Neuronal stem cell (in vitro differentiated cells): Measurements from ENCODE around the gene FGF21. TPM values are rescaled to one million over a fixed set of nuclear protein-coding genes. Genes with fewer than 3 reads are reported as not detected.

ENCODE experiments used
- DNase-seq: peaks from one replicate; pipeline ENCODE4 v3.0.0-alpha.2; 2013; ENCODE audit warnings: low spot score
- H2AFZ ChIP-seq: one replicate; pipeline ENCODE4 v1.6.1; 2013; ENCODE audit warnings: mild to moderate bottlenecking, low read length, inconsistent platforms
- H2AK5ac ChIP-seq: 2 replicates; pipeline ENCODE4 v1.6.1; 2013; ENCODE audit warnings: low read depth, mild to moderate bottlenecking, inconsistent platforms, low read length, moderate library complexity, mixed read lengths
- H2BK120ac ChIP-seq: 2 replicates; pipeline ENCODE4 v1.6.1; 2013; ENCODE audit warnings: low read depth, mild to moderate bottlenecking, inconsistent platforms, low read length, moderate library complexity, mixed read lengths
- H2BK12ac ChIP-seq: one replicate; pipeline ENCODE4 v1.6.1; 2013; ENCODE audit warnings: low read length, inconsistent platforms
- H2BK15ac ChIP-seq: 2 replicates; pipeline ENCODE4 v1.6.1; 2013; ENCODE audit warnings: mild to moderate bottlenecking, low read length, inconsistent platforms, mixed read lengths
- H2BK5ac ChIP-seq: one replicate; pipeline ENCODE4 v1.6.1; 2013; ENCODE audit warnings: inconsistent platforms, mild to moderate bottlenecking, low read length, moderate library complexity
- H3K14ac ChIP-seq: one replicate; pipeline ENCODE4 v1.6.1; 2013; ENCODE audit warnings: low read length, inconsistent platforms
- H3K18ac ChIP-seq: 2 replicates; pipeline ENCODE4 v1.6.1; 2013; ENCODE audit warnings: low read length, inconsistent platforms
- H3K23ac ChIP-seq: 2 replicates; pipeline ENCODE4 v1.6.1; 2013; ENCODE audit warnings: low read depth, mild to moderate bottlenecking, mixed read lengths, low read length, inconsistent platforms; ENCODE audit not compliant: poor library complexity
- H3K27ac ChIP-seq: replicated peaks from 3 replicates; pipeline ENCODE4 v1.5.1; 2013; ENCODE audit warnings: low read length, inconsistent platforms
- H3K27me3 ChIP-seq, 3 experiments: 2 replicates each; pipeline ENCODE4 v1.6.1; 2013; ENCODE audit warnings: low read length in 3 of 3, mild to moderate bottlenecking in 2 of 3, inconsistent platforms in 1 of 3, low read depth in 1 of 3, mixed read lengths in 1 of 3, moderate library complexity in 1 of 3; ENCODE audit not compliant: control insufficient read depth in 3 of 3, insufficient read depth in 3 of 3
- H3K36me3 ChIP-seq, 2 donors: replicated peaks in 1 of 2; 2 replicates each; pipeline ENCODE4 v1.6.1; 2013; ENCODE audit warnings: low read length in 2 of 2; ENCODE audit not compliant: control insufficient read depth in 2 of 2, insufficient read depth in 2 of 2
- H3K4ac ChIP-seq: 2 replicates; pipeline ENCODE4 v1.6.1; 2013; ENCODE audit warnings: inconsistent platforms, mild to moderate bottlenecking, low read length, moderate library complexity
- H3K4me1 ChIP-seq, 2 donors: 1 replicate in 1 of 2; 2 replicates in 1 of 2; pipeline ENCODE4 v1.6.1; 2013; ENCODE audit warnings: low read length in 2 of 2, low read depth in 1 of 2; ENCODE audit not compliant: control insufficient read depth in 2 of 2, insufficient read depth in 1 of 2
- H3K4me2 ChIP-seq: one replicate; pipeline ENCODE4 v1.6.1; 2013; ENCODE audit warnings: mild to moderate bottlenecking, low read length, inconsistent platforms; ENCODE audit not compliant: insufficient read depth, poor library complexity, severe bottlenecking
- H3K4me3 ChIP-seq, 2 donors: 2 replicates each; pipeline ENCODE4 v1.5.1; 2013; ENCODE audit warnings: low read length in 2 of 2, mild to moderate bottlenecking in 2 of 2, inconsistent platforms in 1 of 2, moderate library complexity in 1 of 2
- H3K79me1 ChIP-seq: one replicate; pipeline ENCODE4 v1.6.1; 2013; ENCODE audit warnings: low read depth, mild to moderate bottlenecking, inconsistent platforms, low read length, moderate library complexity
- H3K9ac ChIP-seq: one replicate; pipeline ENCODE4 v1.6.1; 2013; ENCODE audit warnings: mild to moderate bottlenecking, low read depth, low read length, inconsistent platforms; ENCODE audit not compliant: poor library complexity
- H3K9me3 ChIP-seq, 2 donors: replicated peaks in 1 of 2; 2 replicates each; pipeline versions ENCODE3 to v1.6.1; 2013; ENCODE audit warnings: low read length in 2 of 2, mild to moderate bottlenecking in 2 of 2, inconsistent platforms in 1 of 2, low read depth in 1 of 2, mixed read lengths in 1 of 2, moderate library complexity in 1 of 2; ENCODE audit not compliant: control insufficient read depth in 2 of 2, insufficient read depth in 1 of 2
- H4K8ac ChIP-seq: one replicate; pipeline ENCODE4 v1.6.1; 2013; ENCODE audit warnings: low read depth, mild to moderate bottlenecking, inconsistent platforms, low read length, moderate library complexity
- H4K91ac ChIP-seq: one replicate; pipeline ENCODE4 v1.6.1; 2013; ENCODE audit warnings: low read length, low read depth, mild to moderate bottlenecking, inconsistent platforms; ENCODE audit not compliant: poor library complexity
- WGBS, 2 donors: extraction: QIAGEN DNeasy Blood & Tissue Kit; methylation state at CpG; one replicate each; pipeline ENCODE4 v1.1.7; 2013; ENCODE audit warnings: missing lambda C conversion rate in 2 of 2, mixed read lengths in 1 of 2; ENCODE audit not compliant: insufficient read length in 2 of 2, insufficient replicate concordance in 1 of 2; ENCODE audit errors: extremely low coverage in 2 of 2; 5-methylcytosine and 5-hydroxymethylcytosine counted together
- small RNA-seq: library from polyadenylated mRNA; stranded (forward); fragments of <200 nt; extraction: miRNeasy Mini kit (QIAGEN cat#:217004); gene quantifications from one replicate; pipeline ENCODE3, GENCODE V24; 2013; ENCODE audit not compliant: insufficient read depth

FGF21 gene

DNA sequence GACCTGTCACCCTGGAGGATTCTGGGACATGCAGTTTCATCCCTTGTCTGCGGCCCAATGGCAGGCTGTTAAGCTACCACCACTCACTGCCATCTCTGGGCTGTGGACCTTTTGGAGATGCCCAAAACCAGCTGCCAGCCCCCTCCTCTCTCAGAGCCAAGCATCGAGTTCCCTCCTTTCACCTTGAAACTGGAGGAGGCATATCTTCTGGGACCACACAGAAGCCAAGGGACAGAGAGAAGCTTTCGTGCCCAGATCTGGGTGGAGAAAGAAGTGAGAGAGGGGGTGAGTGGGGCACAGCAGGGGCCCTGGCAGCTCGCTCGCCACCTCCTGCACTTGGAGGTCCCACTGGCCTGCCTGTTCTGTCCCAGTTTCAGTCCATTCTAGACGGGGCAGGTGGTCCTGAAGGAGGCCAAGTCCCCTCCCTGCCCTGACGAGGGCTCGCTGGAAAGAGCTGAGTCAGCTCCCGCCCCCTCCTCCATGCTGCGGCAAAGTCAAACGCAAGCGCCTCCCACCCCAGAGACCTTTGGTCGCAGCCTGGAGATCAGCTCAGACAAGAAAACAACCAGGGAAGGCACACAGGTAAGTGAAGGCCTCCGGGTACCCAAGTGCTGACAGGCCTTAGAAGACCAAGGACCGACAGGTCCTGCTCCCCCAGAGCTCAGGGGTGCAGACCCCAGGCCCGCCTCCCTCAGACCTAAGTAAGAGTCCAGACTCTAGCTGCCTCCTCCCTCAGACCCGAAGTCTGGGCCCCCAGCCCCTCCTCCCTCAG lies 51.7 kb downstream of the FGF21 start:
- Histone ChIP-seq H3K9me3 (no peaks in the 10 kb centered on the region), H4K91ac (no peak overlapping the region), H2BK120ac (no peak overlapping the region), H3K18ac (peak overlapping the region; percentile 85), H3K4ac (peak overlapping the region; percentile 76), H3K79me1 (no peaks in the 10 kb centered on the region), H2BK5ac (peak overlapping the region; percentile 71), H3K4me1 (peaks cover 16 to 22% of the 10 kb centered on the region in 2 donors), H3K27me3 (no peaks in the 10 kb centered on the region), H2AK5ac (peak overlapping the region; percentile 93), H3K23ac (peak overlapping the region; percentile 89), H3K4me3 (no peak overlapping the region), H2BK12ac (peak overlapping the region; percentile 73), H2AFZ (no peak overlapping the region), H3K9ac (peak overlapping the region; percentile 21), H3K4me2 (no peak overlapping the region), H4K8ac (no peak overlapping the region), H3K27ac (peak overlapping the region; percentile 67), H3K14ac (peak overlapping the region; percentile 47), H3K36me3 (peaks cover 3 to 5% of the 10 kb centered on the region in 2 donors), H2BK15ac (no peak overlapping the region)
- DNase-seq, result peak; percentile 68
- WGBS, 2 donors, result no CpG with 5 or more reads among the region's 17 CpGs

DNA sequence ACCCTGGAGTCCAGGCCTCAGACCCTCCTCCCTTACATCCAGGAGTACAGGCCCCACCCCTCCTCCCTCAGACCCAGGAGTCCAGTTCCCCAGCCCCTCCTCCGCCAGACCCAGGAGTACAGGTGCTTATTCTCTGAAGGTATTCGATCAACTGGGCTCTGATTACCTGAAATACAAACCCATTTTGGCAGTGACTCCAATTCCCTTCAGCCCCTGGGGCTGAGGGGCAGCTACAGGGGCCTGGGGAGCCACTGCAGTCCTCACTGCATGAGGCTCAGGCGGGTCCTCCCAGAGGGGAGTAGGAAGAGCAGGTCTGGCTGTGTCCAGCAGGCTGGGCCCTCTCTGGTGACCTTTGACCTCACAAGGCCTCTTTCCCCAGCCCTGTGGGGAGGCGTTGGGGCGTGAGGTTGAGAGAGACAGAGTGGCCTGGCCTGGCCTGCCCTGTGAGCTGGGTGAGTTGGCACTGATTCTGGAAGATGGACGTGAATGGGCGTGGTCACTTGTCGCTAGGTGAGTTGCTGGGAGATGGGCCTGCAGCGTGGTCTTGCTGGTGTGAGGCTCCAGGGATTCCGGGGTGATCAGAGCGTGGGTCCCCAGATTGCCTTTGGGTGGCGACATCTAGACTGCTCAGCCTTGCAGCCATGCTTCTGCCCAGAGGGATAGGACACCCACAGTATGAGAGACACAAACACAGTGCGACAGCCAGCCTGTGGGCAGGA lies 52.4 kb downstream of the FGF21 start:
- peak overlapping the region; percentile 37 for H3K23ac ChIP-seq
- WGBS, 2 donors, result no CpG with 5 or more reads among the region's 13 CpGs
- H3K4me3 ChIP-seq, result no peak overlapping the region
- H3K9ac ChIP-seq, result peak overlapping the region; percentile 21
- peak overlapping the region; percentile 47 for H3K14ac ChIP-seq
- peak overlapping the region; percentile 93 for H2AK5ac ChIP-seq
- H2BK120ac ChIP-seq, result no peak overlapping the region
- H2BK15ac ChIP-seq, result no peak overlapping the region
- DNase-seq, result no peak
- H4K91ac ChIP-seq, result no peak overlapping the region
- H3K18ac ChIP-seq, result peak overlapping the region; percentile 85
- peak overlapping the region; percentile 71 for H2BK5ac ChIP-seq
- H3K79me1 ChIP-seq, result no peaks in the 10 kb centered on the region
- no peaks in the 10 kb centered on the region for H3K27me3 ChIP-seq
- H2AFZ ChIP-seq, result no peak overlapping the region
- peak overlapping the region; percentile 13 for H3K4me2 ChIP-seq
- peaks cover 3 to 5% of the 10 kb centered on the region in 2 donors for H3K36me3 ChIP-seq
- no peak overlapping the region for H2BK12ac ChIP-seq
- H3K4ac ChIP-seq, result no peak overlapping the region
- H3K4me1 ChIP-seq, result peaks cover 16 to 23% of the 10 kb centered on the region in 2 donors
- no peaks in the 10 kb centered on the region for H3K9me3 ChIP-seq
- no peak overlapping the region for H4K8ac ChIP-seq
- H3K27ac ChIP-seq, result peak overlapping the region; percentile 28

Small RNAs within 50 kb of the gene (small RNA-seq; reads per million reads assigned to genes)
- not detected for gene RNU6-317P
